MCF 10A (cell line): ENCODE measurements around the gene IL21R. TPM values are rescaled to one million over a fixed set of nuclear protein-coding genes. Genes with fewer than 3 reads are reported as not detected.

Source experiments
- BruUV-seq: library from RNA; stranded (reverse); fragments of 400-500 nt; replicated peaks from 2 replicates; lab custom pipeline; 2021; lab: Mats Ljungman, UMichigan
- CTCF ChIA-PET: fragments of 300-600 bp; sonication (Branson Sonifier 250); formaldehyde crosslinking; extraction: SDS; loops from one replicate; lab custom pipeline; 2021; ENCODE audit warnings: antibody characterized with exemption, inconsistent platforms; lab: Yijun Ruan, JAX
- POLR2A ChIA-PET: fragments of 300-600, 350-650 bp; sonication (Branson Sonifier 250); formaldehyde crosslinking; extraction: SDS; loops from one replicate; lab custom pipeline; 2020; ENCODE audit warnings: antibody characterized with exemption, inconsistent platforms; lab: Yijun Ruan, JAX
- DNase-seq: peaks from one replicate; pipeline ENCODE4 v3.0.0-alpha.2; 2018; ENCODE audit not compliant: unreplicated experiment
- H3K27ac Mint-ChIP-seq: one replicate; pipeline ENCODE4 v1.8.0; 2022; ENCODE audit warnings: mild to moderate bottlenecking, low read depth, mixed read lengths; ENCODE audit not compliant: unreplicated experiment
- H3K27me3 Mint-ChIP-seq: one replicate; pipeline ENCODE4 v1.8.0; 2022; ENCODE audit warnings: mixed read lengths; ENCODE audit not compliant: insufficient read depth, unreplicated experiment
- H3K36me3 Mint-ChIP-seq: one replicate; pipeline ENCODE4 v1.8.0; 2022; ENCODE audit warnings: mild to moderate bottlenecking, moderate library complexity, mixed read lengths; ENCODE audit not compliant: insufficient read depth, unreplicated experiment
- H3K4me1 Mint-ChIP-seq: one replicate; pipeline ENCODE4 v1.8.0; 2022; ENCODE audit warnings: mixed read lengths; ENCODE audit not compliant: insufficient read depth, unreplicated experiment
- H3K4me3 Mint-ChIP-seq: one replicate; pipeline ENCODE4 v1.8.0; 2022; ENCODE audit warnings: mild to moderate bottlenecking, moderate library complexity, mixed read lengths; ENCODE audit not compliant: unreplicated experiment
- H3K9me3 Mint-ChIP-seq: one replicate; pipeline ENCODE4 v1.8.0; 2022; ENCODE audit warnings: mixed read lengths; ENCODE audit not compliant: unreplicated experiment
- intact Hi-C: fragments of 100-400 bp; cut with micrococcal nuclease; formaldehyde crosslinking; loops from 2 replicates; pipeline ENCODE4 v1.14.1; 2022
- total RNA-seq: library from RNA; stranded (reverse); gene quantifications from 2 replicates; pipeline ENCODE4 v1.2.3, GENCODE V29; 2022
- TF ChIP-seq, protein P1 (sequence below): fragments of 200-600 bp; IDR thresholded peaks from one replicate; pipeline ENCODE4 v1.8.0; 2022; ENCODE audit warnings: antibody characterized with exemption, mild to moderate bottlenecking; ENCODE audit not compliant: unreplicated experiment

IL21R gene
- total RNA-seq, 1 experiment from 2014 or later = 0.21 TPM

GRCh38 chr16:27405546-27406451 lies 3.8 kb downstream of the IL21R start:
- H3K27ac Mint-ChIP-seq = no peak overlapping the region
- POLR2A ChIA-PET = interaction anchor here (0.7 kb wide), 1 partner anchor 62 kb away, joined by 3 read pairs; no protein-coding TSS in a partner anchor
- peaks cover 5% of the 10 kb centered on the region for H3K36me3 Mint-ChIP-seq
- no peak overlapping the region for H3K4me3 Mint-ChIP-seq
- CTCF ChIA-PET = no interaction called here
- no TSS peak for BruUV-seq
- H3K4me1 Mint-ChIP-seq = peaks cover 12% of the 10 kb centered on the region
- intact Hi-C loops = no loop called here
- no peak for DNase-seq
- no peaks in the 10 kb centered on the region for H3K9me3 Mint-ChIP-seq
- TF ChIP-seq, protein P1, sequence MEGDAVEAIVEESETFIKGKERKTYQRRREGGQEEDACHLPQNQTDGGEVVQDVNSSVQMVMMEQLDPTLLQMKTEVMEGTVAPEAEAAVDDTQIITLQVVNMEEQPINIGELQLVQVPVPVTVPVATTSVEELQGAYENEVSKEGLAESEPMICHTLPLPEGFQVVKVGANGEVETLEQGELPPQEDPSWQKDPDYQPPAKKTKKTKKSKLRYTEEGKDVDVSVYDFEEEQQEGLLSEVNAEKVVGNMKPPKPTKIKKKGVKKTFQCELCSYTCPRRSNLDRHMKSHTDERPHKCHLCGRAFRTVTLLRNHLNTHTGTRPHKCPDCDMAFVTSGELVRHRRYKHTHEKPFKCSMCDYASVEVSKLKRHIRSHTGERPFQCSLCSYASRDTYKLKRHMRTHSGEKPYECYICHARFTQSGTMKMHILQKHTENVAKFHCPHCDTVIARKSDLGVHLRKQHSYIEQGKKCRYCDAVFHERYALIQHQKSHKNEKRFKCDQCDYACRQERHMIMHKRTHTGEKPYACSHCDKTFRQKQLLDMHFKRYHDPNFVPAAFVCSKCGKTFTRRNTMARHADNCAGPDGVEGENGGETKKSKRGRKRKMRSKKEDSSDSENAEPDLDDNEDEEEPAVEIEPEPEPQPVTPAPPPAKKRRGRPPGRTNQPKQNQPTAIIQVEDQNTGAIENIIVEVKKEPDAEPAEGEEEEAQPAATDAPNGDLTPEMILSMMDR = no peak
- no peaks in the 10 kb centered on the region for H3K27me3 Mint-ChIP-seq

DNA sequence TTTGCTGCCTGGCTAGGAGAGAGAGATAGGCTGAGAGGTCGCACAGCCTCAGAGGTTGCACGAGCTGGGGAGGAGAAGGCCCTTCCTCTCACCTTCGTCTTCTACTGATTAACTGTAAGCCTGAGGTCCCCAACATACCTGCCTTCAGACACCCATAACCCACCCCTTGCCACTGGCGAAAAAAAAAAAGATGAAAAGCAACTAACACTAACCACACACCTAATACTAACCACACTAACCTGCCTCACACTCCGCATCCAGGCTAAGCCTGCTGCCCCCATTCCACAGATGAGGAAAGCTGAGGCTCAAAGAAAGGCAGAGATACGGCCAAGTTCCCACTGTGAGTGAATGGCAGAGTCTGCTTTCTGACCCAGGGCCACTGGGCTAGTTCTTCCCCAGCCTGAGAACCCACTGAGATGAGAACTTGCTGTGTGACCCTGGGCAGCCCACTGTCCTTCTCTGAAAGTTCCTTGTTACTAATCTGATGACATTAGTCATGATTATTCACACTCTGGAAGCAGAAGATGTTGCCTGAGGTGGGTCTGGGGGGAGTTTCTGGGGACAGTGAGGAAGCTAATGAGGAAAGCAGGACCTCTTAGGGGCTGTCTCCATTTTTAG lies 4.6 kb downstream of the IL21R start:
- no peak overlapping the region for H3K27ac Mint-ChIP-seq
- peaks cover 12% of the 10 kb centered on the region for H3K4me1 Mint-ChIP-seq
- no peaks in the 10 kb centered on the region for H3K9me3 Mint-ChIP-seq
- intact Hi-C loops = no loop called here
- DNase-seq = no peak
- BruUV-seq = no TSS peak
- TF ChIP-seq, protein P1 = no peak
- POLR2A ChIA-PET = no interaction called here
- H3K4me3 Mint-ChIP-seq = no peak overlapping the region
- peaks cover 5% of the 10 kb centered on the region for H3K36me3 Mint-ChIP-seq
- CTCF ChIA-PET = interaction anchor here (1.8 kb wide), 1 partner anchor 20 kb away, joined by 10 read pairs; no protein-coding TSS in a partner anchor
- peaks cover 4% of the 10 kb centered on the region for H3K27me3 Mint-ChIP-seq

GRCh38 chr16:27407133-27407532 lies 5.2 kb downstream of the IL21R start:
- intact Hi-C loops = no loop called here
- TF ChIP-seq, protein P1 = no peak
- no TSS peak for BruUV-seq
- no peak for DNase-seq
- ChIA-PET CTCF (interaction anchor here (1.8 kb wide), 1 partner anchor 21 kb away, joined by 10 read pairs; no protein-coding TSS in a partner anchor), POLR2A (no interaction called here)
- peaks cover 2% of the 10 kb centered on the region for H3K9me3 Mint-ChIP-seq
- H3K27ac Mint-ChIP-seq = no peak overlapping the region
- H3K27me3 Mint-ChIP-seq = peaks cover 9% of the 10 kb centered on the region
- no peak overlapping the region for H3K4me3 Mint-ChIP-seq
- peaks cover 5% of the 10 kb centered on the region for H3K36me3 Mint-ChIP-seq
- H3K4me1 Mint-ChIP-seq = peaks cover 12% of the 10 kb centered on the region

DNA sequence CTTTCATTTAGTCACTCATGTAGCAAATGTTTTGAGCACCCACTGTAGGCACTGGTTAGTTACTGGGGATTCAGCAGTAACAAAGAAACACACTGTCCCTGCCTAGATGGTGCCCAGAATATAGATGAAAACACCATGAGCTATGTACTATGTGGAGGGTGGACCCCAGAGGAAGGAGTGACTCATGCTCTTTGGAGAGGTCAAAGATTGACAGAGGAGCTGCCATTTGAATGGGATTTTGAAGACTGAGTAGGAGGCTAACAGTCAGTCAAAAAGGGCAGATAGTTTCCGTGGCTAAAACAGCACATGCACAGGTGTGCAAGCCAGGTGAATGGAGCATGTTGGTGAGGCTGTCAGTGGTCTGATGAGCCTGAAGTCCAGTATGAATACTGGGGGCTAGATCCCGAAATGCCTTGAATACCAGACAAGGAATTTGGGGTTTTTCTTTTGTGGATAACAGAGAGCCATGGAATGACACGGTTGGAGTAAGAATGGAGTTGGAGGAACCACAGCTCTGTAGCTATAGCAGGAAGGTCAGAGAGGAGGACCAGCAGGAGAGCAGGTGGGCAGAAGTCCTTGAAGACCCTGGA lies 6.1 kb downstream of the IL21R start:
- H3K36me3 Mint-ChIP-seq = peaks cover 5% of the 10 kb centered on the region
- H3K4me3 Mint-ChIP-seq = no peak overlapping the region
- peaks cover 12% of the 10 kb centered on the region for H3K4me1 Mint-ChIP-seq
- no peak overlapping the region for H3K27ac Mint-ChIP-seq
- TF ChIP-seq, protein P1 = no peak
- no peak for DNase-seq
- peaks cover 8% of the 10 kb centered on the region for H3K9me3 Mint-ChIP-seq
- no TSS peak for BruUV-seq
- ChIA-PET CTCF (interaction anchor here (0.6 to 1.8 kb wide), 3 partner anchors 22 to 49 kb away, joined by 3 to 10 read pairs (median 4); no protein-coding TSS in a partner anchor), POLR2A (no interaction called here)
- intact Hi-C loops = no loop called here
- peaks cover 13% of the 10 kb centered on the region for H3K27me3 Mint-ChIP-seq
